Measurements from ENCODE around the gene FOXD2. TPM values are rescaled to one million over a fixed set of nuclear protein-coding genes. Genes with fewer than 3 reads are reported as not detected.
A peak's percentile ranks its signal among the peaks of the same experiment; 100 is the strongest.

FOXD2 gene
- total and polyA plus RNA-seq, 8 donors: 0.02 to 0.19 (median 0.07) TPM

DNA sequence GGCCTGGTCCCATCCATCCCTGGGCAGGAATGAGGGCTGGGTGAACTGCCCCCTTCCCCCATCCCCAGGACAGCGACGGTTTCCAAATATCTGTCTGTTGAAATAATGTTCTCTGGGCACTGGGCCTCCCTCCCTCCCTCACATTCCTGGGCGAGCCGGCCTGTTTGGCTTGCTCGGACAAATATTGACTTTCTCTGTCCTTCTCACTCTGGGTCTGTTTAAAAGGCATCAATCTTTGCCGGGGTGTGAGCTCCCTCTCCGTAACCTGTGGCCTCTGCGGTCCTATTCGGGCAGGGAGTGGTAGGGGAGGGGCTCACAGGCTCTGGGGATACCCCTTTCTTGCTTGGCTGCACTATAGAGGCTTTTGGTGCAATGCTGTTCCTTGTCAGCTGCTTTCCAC lies 40.2 kb downstream of the FOXD2 start:
- Histone ChIP-seq H3K4me3 (no peak overlapping the region), H3K36me3 (no peaks in the 10 kb centered on the region), H3K4me1 (peaks cover 12 to 17% (median 13%) of the 10 kb centered on the region in 3 donors), H3K27ac (peak overlapping the region in 3 of 4 donors; percentile 3 to 73 (median 33)), H3K9me3 (no peaks in the 10 kb centered on the region), H3K27me3 (no peaks in the 10 kb centered on the region)
- intact Hi-C loops (cut with DNase I): no loop called here
- ATAC-seq (peak; percentile 89 to 97 (median 96)), FAIRE-seq (no peak), DNase-seq (peak; percentile 41 to 72 (median 59))
- 4 to 5% methylated on average over 9 of the region's 9 CpGs for WGBS, 2 donors
- TF ChIP-seq, protein P1, sequence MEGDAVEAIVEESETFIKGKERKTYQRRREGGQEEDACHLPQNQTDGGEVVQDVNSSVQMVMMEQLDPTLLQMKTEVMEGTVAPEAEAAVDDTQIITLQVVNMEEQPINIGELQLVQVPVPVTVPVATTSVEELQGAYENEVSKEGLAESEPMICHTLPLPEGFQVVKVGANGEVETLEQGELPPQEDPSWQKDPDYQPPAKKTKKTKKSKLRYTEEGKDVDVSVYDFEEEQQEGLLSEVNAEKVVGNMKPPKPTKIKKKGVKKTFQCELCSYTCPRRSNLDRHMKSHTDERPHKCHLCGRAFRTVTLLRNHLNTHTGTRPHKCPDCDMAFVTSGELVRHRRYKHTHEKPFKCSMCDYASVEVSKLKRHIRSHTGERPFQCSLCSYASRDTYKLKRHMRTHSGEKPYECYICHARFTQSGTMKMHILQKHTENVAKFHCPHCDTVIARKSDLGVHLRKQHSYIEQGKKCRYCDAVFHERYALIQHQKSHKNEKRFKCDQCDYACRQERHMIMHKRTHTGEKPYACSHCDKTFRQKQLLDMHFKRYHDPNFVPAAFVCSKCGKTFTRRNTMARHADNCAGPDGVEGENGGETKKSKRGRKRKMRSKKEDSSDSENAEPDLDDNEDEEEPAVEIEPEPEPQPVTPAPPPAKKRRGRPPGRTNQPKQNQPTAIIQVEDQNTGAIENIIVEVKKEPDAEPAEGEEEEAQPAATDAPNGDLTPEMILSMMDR (IDR thresholded peaks at IDR 0.05): no peak

- Histone ChIP-seq H3K27ac (no peak overlapping the region), H3K27me3 (no peaks in the 10 kb centered on the region), H3K4me1 (peaks cover 12 to 17% (median 13%) of the 10 kb centered on the region in 3 donors), H3K36me3 (no peaks in the 10 kb centered on the region), H3K9me3 (no peaks in the 10 kb centered on the region), H3K4me3 (no peak overlapping the region)
- TF ChIP-seq, protein P1 (IDR thresholded peaks at IDR 0.05): no peak
- no peak for DNase-seq
- no peak for FAIRE-seq
- intact Hi-C loops (cut with DNase I): no loop called here
- WGBS, 2 donors: 77 to 87% methylated on average over 6 of the region's 6 CpGs
- no peak for ATAC-seq
Observed at GRCh38 chr1:47479664-47480063, 41.8 kb downstream of the FOXD2 start.

GRCh38 chr1:47481936-47482335 lies 44.1 kb downstream of the FOXD2 start:
- TF ChIP-seq, protein P1 (IDR thresholded peaks at IDR 0.05): no peak
- WGBS, 2 donors: 87 to 91% methylated on average over 3 of the region's 3 CpGs
- Histone ChIP-seq H3K36me3 (no peaks in the 10 kb centered on the region), H3K4me3 (no peak overlapping the region), H3K4me1 (peaks cover 12 to 17% (median 13%) of the 10 kb centered on the region in 3 donors), H3K27me3 (no peaks in the 10 kb centered on the region), H3K9me3 (no peaks in the 10 kb centered on the region), H3K27ac (no peak overlapping the region)
- ATAC-seq (no peak), FAIRE-seq (no peak), DNase-seq (no peak)
- intact Hi-C loops (cut with DNase I): no loop called here

DNA sequence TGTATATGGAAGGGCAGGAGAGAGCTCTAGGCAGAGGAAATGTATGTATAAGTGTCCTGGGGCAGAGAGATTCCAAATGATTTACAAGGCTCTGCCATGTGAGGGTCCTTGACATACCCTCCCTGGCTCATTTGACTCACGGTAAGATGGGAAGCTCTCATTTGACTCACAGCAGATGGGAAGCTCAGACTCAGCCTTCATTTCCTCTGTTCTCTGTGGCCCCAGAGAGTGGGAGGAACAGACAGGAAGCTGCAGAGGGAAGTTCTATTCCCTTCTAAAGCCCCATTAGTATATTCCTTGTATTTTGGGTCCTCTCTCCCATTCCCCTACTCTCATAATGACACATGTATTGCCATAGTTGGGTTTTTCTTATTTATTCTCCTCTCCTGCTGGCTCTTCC lies 44.9 kb downstream of the FOXD2 start:
- no peak for FAIRE-seq
- no peak overlapping the region for H3K27ac ChIP-seq
- intact Hi-C loops (cut with DNase I): no loop called here

GRCh38 chr1:47483651-47484050 lies 45.8 kb downstream of the FOXD2 start:
- peaks cover 0 to 3% (median 2%) of the 10 kb centered on the region in 3 donors for H3K4me1 ChIP-seq
- no peaks in the 10 kb centered on the region for H3K27me3 ChIP-seq
- intact Hi-C loops (cut with DNase I): no loop called here
- TF ChIP-seq, protein P1 (IDR thresholded peaks at IDR 0.05): no peak
- H3K9me3 ChIP-seq: no peaks in the 10 kb centered on the region
- ATAC-seq (no peak), DNase-seq (no peak), FAIRE-seq (no peak)
- WGBS, 2 donors: 87 to 92% methylated on average over 5 of the region's 5 CpGs
- H3K36me3 ChIP-seq: no peaks in the 10 kb centered on the region
- no peak overlapping the region for H3K4me3 ChIP-seq
- H3K27ac ChIP-seq: no peak overlapping the region

More for the DNA sequence above, 44.9 kb downstream of the FOXD2 start:
- WGBS, 2 donors: 83 to 90% methylated on average over 1 of the region's 1 CpG
- ATAC-seq (no peak), DNase-seq (no peak)
- Histone ChIP-seq H3K36me3 (no peaks in the 10 kb centered on the region), H3K4me3 (no peak overlapping the region), H3K9me3 (no peaks in the 10 kb centered on the region), H3K4me1 (peaks cover 8 to 12% (median 10%) of the 10 kb centered on the region in 3 donors), H3K27me3 (no peaks in the 10 kb centered on the region)
- TF ChIP-seq, protein P1 (IDR thresholded peaks at IDR 0.05): no peak
